ENCODE data around the gene ARHGEF1.

The ARHGEF1 gene

DNA sequence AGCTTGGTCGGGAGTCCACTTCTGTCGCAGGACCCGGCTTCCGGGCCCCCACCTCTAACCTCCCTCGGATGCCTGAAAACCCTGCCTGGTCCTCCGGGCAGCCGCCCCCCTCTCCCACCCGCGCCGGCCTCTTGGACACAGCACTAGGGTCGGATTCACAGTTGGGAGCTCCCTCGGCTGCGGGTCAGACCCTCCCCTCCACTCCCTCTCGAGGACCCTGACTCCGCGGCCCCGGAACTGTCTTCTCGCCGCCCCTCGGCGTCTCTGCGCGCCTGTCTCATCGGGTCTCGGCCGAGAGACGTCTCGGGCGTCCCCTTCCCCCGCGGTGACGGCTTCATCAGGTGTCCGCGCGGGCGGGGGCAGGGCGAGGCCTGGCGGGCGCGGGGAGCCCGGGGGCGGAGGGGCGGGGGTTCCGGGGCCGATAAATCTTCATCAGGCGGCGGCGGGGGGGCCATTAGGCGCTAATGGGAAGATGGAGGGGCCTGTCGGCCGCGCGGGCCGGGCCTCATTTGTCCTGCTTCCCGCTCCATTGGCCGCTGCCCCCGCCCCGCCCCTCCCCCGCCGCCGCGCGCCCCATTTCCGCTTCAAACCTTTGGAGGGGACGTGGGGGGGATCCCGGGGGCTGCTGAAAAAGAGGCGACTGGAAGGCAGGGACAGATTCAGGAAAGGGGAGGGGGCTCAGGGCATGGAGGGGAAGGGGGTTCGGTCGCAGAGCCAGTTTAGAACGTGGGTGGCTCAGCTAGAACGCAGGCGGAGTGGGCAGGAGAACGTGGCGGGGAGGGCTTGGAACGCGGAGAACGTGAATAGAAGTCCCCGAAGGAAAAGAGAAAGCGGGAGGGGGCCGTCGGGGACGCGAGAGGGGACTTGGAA, 57.1 kb downstream of the ARHGEF1 start (continued):
- TF ChIP-seq, protein P1, sequence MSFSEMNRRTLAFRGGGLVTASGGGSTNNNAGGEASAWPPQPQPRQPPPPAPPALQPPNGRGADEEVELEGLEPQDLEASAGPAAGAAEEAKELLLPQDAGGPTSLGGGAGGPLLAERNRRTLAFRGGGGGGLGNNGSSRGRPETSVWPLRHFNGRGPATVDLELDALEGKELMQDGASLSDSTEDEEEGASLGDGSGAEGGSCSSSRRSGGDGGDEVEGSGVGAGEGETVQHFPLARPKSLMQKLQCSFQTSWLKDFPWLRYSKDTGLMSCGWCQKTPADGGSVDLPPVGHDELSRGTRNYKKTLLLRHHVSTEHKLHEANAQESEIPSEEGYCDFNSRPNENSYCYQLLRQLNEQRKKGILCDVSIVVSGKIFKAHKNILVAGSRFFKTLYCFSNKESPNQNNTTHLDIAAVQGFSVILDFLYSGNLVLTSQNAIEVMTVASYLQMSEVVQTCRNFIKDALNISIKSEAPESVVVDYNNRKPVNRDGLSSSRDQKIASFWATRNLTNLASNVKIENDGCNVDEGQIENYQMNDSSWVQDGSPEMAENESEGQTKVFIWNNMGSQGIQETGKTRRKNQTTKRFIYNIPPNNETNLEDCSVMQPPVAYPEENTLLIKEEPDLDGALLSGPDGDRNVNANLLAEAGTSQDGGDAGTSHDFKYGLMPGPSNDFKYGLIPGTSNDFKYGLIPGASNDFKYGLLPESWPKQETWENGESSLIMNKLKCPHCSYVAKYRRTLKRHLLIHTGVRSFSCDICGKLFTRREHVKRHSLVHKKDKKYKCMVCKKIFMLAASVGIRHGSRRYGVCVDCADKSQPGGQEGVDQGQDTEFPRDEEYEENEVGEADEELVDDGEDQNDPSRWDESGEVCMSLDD (tag by site-specific recombination; IDR thresholded peaks at IDR 0.05) = peak; percentile 89
- TF ChIP-seq, protein P2, sequence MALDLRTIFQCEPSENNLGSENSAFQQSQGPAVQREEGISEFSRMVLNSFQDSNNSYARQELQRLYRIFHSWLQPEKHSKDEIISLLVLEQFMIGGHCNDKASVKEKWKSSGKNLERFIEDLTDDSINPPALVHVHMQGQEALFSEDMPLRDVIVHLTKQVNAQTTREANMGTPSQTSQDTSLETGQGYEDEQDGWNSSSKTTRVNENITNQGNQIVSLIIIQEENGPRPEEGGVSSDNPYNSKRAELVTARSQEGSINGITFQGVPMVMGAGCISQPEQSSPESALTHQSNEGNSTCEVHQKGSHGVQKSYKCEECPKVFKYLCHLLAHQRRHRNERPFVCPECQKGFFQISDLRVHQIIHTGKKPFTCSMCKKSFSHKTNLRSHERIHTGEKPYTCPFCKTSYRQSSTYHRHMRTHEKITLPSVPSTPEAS (tag by site-specific recombination; IDR thresholded peaks at IDR 0.05) = 0 out of 2 replicates have a peak, but pooled peaks have one; percentile 21
- TF ChIP-seq, protein P3, sequence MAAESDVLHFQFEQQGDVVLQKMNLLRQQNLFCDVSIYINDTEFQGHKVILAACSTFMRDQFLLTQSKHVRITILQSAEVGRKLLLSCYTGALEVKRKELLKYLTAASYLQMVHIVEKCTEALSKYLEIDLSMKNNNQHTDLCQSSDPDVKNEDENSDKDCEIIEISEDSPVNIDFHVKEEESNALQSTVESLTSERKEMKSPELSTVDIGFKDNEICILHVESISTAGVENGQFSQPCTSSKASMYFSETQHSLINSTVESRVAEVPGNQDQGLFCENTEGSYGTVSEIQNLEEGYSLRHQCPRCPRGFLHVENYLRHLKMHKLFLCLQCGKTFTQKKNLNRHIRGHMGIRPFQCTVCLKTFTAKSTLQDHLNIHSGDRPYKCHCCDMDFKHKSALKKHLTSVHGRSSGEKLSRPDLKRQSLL (tag by site-specific recombination; IDR thresholded peaks at IDR 0.05) = no peak
- no peak for TF ChIP-seq ZNF112 (tag by site-specific recombination; IDR thresholded peaks at IDR 0.05)
- no peak for TF ChIP-seq ZSCAN16 (tag by site-specific recombination; IDR thresholded peaks at IDR 0.05)
- TF ChIP-seq ZNF791 (tag by site-specific recombination; IDR thresholded peaks at IDR 0.05) = no peak
- no peak for TF ChIP-seq GLI4 (tag by site-specific recombination; IDR thresholded peaks at IDR 0.05)
- TF ChIP-seq, protein P4, sequence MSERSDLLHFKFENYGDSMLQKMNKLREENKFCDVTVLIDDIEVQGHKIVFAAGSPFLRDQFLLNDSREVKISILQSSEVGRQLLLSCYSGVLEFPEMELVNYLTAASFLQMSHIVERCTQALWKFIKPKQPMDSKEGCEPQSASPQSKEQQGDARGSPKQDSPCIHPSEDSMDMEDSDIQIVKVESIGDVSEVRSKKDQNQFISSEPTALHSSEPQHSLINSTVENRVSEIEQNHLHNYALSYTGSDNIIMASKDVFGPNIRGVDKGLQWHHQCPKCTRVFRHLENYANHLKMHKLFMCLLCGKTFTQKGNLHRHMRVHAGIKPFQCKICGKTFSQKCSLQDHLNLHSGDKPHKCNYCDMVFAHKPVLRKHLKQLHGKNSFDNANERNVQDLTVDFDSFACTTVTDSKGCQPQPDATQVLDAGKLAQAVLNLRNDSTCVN (tag by site-specific recombination; optimal IDR thresholded peaks at IDR 0.05) = peak; percentile 74
- TF ChIP-seq ZFP69B (tag by site-specific recombination; IDR thresholded peaks at IDR 0.05) = 0 out of 2 replicates have a peak, but pooled peaks have one; percentile 24
- TF ChIP-seq, protein P5, sequence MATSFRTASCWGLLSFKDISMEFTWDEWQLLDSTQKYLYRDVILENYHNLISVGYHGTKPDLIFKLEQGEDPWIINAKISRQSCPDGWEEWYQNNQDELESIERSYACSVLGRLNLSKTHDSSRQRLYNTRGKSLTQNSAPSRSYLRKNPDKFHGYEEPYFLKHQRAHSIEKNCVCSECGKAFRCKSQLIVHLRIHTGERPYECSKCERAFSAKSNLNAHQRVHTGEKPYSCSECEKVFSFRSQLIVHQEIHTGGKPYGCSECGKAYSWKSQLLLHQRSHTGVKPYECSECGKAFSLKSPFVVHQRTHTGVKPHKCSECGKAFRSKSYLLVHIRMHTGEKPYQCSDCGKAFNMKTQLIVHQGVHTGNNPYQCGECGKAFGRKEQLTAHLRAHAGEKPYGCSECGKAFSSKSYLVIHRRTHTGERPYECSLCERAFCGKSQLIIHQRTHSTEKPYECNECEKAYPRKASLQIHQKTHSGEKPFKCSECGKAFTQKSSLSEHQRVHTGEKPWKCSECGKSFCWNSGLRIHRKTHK (tag by site-specific recombination; IDR thresholded peaks at IDR 0.05) = no peak
- TF ChIP-seq, protein P6, sequence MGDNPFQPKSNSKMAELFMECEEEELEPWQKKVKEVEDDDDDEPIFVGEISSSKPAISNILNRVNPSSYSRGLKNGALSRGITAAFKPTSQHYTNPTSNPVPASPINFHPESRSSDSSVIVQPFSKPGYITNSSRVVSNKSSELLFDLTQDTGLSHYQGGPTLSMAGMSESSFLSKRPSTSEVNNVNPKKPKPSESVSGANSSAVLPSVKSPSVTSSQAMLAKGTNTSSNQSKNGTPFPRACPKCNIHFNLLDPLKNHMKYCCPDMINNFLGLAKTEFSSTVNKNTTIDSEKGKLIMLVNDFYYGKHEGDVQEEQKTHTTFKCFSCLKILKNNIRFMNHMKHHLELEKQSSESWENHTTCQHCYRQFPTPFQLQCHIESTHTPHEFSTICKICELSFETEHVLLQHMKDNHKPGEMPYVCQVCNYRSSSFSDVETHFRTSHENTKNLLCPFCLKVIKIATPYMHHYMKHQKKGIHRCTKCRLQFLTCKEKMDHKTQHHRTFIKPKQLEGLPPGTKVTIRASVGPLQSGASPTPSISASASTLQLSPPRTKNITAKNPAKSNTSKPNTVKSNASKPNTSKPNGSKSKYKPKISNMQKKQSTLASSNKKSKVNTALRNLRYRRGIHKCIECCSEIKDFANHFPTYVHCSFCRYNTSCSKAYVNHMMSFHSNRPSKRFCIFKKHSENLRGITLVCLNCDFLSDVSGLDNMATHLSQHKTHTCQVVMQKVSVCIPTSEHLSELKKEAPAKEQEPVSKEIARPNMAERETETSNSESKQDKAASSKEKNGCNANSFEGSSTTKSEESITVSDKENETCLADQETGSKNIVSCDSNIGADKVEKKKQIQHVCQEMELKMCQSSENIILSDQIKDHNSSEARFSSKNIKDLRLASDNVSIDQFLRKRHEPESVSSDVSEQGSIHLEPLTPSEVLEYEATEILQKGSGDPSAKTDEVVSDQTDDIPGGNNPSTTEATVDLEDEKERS (tag by site-specific recombination; IDR thresholded peaks at IDR 0.05) = 0 out of 2 replicates have a peak, but pooled peaks have one; percentile 26
- TF ChIP-seq KLF10 (tag by site-specific recombination; IDR thresholded peaks at IDR 0.05) = no peak
- no peak for TF ChIP-seq ZNF19 (tag by site-specific recombination; IDR thresholded peaks at IDR 0.05; ENCODE audit: low read depth)
- no peak for TF ChIP-seq ZNF202 (tag by site-specific recombination; IDR thresholded peaks at IDR 0.05; ENCODE audit: borderline replicate concordance)
- no peak for TF ChIP-seq ZNF843 (tag by site-specific recombination; IDR thresholded peaks at IDR 0.05)
- peak; percentile 38; the same call in 1 of the 2 replicates for TF ChIP-seq ZNF223 (tag by site-specific recombination; IDR thresholded peaks at IDR 0.05)
- no peak for TF ChIP-seq ZNF707 (tag by site-specific recombination; IDR thresholded peaks at IDR 0.05)
- TF ChIP-seq ZNF274 (IDR thresholded peaks at IDR 0.05; ENCODE audit: low read length) = no peak
- TF ChIP-seq ZNF274 (tag by site-specific recombination; IDR thresholded peaks at IDR 0.05; ENCODE audit: borderline replicate concordance) = no peak
- no peak for TF ChIP-seq ZNF48 (tag by site-specific recombination; IDR thresholded peaks at IDR 0.05)
- TF ChIP-seq KLF7 (tag by site-specific recombination; IDR thresholded peaks at IDR 0.05; ENCODE audit: borderline replicate concordance) = peak; percentile 60; the same call in 1 of the 2 replicates
- TF ChIP-seq ZNF394 (tag by site-specific recombination; IDR thresholded peaks at IDR 0.05; ENCODE audit: borderline replicate concordance) = no peak
- TF ChIP-seq WT1 (tag by site-specific recombination; IDR thresholded peaks at IDR 0.05) = no peak
- TF ChIP-seq, protein P7, sequence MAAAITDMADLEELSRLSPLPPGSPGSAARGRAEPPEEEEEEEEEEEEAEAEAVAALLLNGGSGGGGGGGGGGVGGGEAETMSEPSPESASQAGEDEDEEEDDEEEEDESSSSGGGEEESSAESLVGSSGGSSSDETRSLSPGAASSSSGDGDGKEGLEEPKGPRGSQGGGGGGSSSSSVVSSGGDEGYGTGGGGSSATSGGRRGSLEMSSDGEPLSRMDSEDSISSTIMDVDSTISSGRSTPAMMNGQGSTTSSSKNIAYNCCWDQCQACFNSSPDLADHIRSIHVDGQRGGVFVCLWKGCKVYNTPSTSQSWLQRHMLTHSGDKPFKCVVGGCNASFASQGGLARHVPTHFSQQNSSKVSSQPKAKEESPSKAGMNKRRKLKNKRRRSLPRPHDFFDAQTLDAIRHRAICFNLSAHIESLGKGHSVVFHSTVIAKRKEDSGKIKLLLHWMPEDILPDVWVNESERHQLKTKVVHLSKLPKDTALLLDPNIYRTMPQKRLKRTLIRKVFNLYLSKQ (tag by site-specific recombination; IDR thresholded peaks at IDR 0.05; ENCODE audit: borderline replicate concordance) = no peak
